HG02571 (cell line): ENCODE results near the gene FXYD6.

Source experiments
- ATAC-seq: cut with Tn5 transposase; IDR thresholded peaks from one replicate; pipeline ENCODE4 v1.9.1; 2021; ENCODE audit warnings: mild to moderate bottlenecking, moderate library complexity; ENCODE audit not compliant: unreplicated experiment

FXYD6 gene

DNA sequence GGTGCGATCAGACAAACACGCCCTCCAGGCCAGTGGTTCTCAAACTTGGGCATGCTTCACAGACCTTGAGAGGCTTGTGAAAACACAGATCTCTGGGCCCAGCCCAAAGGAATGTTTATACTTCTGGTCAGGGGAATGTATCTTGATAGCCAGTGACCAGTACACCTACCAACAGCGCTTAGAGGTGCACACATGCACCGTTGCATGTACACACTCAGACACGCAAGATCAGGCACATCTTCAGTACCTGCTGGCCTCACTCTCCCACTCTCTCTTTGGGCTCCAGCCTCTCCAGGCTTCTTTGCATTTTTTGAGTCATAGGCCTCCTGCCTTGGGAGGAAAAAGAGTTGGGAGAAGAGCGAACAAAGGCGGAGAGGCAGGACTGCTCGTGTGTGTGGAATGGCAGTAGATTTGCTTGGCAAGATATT lies 11.7 kb upstream of the FXYD6 start:
- ATAC-seq = no peak

DNA sequence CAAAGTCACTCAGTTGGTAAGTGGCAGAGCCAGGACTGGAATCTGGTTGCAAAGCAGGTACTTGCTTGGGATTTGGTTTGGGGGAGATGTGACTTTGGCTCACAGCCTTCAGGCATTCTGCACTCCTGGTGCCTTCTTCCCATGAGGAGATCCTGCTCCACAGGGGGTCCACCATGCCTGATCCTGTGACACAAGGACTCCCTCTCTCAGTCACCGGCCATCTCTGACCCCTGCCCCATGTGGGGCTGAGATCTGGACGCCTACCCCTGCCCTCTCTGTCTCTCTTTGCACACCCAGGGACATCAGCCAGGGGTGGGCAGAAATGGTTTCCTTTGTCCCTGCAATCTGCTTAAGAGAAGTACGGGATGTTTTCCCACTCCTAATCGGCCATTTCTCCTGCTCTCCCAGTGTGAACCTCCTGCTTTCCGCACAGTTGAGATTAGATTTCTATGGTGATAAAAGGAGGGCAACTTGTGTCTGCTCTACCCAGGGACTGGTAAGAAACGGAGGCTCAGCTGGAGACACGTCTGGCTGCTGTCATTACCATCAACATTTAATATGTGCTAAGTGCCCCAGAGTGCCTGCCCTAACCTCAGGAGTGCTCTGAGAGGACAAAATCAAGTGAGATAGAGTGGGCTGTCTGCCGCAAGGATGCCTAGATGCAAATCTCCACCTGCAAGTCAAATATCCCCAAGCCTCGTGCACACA lies 11.1 kb upstream of the FXYD6 start:
- ATAC-seq = no peak

DNA sequence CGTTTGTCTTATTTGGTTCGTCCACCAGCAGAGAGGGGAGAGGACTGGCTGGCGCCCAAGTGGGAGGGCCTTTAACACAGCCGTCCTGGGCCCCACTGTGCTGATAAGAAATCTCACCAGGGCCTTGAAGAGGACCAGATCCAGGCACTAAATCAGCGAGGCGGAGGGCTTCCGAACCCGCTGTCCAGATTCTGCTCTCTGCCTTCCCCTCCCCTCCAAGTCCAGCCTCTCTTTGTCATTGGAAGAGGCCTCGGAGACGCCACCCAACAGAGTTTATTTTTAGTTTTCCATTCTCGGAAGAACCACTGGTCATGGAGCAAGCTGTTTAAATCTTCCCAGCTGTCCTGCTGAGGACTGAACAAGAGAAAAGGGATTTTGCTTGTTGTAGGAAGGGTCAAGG lies 9.3 kb upstream of the FXYD6 start:
- no peak for ATAC-seq

- no peak for ATAC-seq
Measured at GRCh38 chr11:117884994-117885393, 8.5 kb upstream of the FXYD6 start.

- ATAC-seq = no peak
Measured at GRCh38 chr11:117883063-117883462, 6.6 kb upstream of the FXYD6 start.

DNA sequence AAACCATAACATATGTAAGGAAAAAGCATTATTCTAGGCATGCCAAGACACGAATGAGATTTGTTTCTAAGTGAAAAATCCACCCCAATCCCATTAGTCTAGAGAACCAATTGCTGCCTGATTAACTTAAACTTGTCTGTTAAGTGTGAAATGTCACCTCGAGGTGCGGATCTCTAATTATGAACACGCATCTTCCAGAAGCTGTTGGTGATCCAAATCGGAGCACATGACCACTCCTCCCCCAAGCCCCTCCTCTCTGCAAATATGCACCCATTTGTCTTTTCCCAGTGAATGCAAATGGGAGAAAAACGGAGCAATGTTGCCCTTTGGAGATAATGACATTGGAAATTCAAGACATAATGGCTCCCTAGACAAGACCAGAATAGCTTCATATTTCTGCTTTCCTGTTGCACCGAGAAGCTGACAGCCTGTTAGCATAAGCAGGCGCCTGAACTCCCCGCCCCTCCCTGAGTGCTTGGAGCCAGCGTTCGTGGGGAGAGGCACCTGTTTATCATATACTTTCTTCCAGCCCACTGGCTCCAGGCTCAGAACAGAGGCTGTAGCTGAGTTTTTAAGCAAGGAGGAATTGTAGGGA lies 6.0 kb upstream of the FXYD6 start:
- ATAC-seq = no peak

GRCh38 chr11:117881217-117881616 lies 4.8 kb upstream of the FXYD6 start:
- ATAC-seq = no peak

DNA sequence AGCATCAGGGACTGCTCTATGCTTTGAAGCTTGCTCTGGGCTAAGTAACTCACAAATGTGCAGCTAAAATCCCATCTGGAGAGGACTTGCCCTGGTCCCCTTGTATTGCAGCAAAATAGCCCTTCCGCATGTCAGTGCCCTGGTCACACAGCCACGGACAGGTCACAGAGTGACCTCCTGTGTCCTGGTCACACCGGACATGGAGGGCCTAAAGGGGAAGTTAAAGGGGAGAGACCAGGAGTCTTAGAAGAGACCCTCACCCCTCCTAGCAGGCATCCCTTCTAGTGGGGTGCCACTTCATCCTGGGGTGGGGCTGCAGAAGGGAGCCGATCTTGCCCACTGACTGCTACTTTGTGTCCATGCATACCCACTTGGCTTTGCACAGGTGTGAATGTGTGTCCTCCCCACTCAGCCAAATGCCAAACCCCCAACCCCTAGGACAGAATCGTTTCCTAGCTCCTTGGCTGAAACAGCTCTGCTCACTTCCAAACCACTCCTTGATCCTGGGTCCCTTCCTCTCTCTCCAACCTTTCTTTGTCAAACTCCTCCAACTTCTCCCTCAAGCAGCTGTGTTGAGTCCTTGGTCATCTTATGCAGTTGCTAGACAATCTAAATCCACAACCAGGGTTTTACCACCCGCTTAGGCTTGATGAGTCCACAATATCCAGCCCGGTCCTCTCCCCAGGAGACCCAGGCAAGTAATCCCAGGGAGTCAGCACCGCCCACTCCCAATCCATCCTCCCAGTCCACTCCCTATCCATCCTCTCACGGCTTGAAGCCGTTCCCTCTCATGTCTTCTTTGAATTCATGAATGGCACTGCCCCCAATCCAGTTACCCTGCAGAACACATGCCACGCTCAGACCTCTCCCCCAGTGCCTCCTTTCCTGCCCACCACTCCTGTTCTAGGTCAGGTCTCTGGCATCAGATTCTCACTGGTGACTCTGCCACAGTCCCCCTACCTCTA lies 3.3 kb upstream of the FXYD6 start:
- ATAC-seq = no peak

GRCh38 chr11:117878939-117879475 lies 2.5 kb upstream of the FXYD6 start:
- no peak for ATAC-seq

- no peak for ATAC-seq
Measured at GRCh38 chr11:117878314-117878938, 2.0 kb upstream of the FXYD6 start.

- ATAC-seq = no peak
Measured at GRCh38 chr11:117877120-117877784, 794 bp upstream of the FXYD6 start.

GRCh38 chr11:117876059-117876340 lies 458 bp downstream of the FXYD6 start:
- ATAC-seq = no peak

- no peak for ATAC-seq
Measured at GRCh38 chr11:117875382-117876058, 938 bp downstream of the FXYD6 start.

DNA sequence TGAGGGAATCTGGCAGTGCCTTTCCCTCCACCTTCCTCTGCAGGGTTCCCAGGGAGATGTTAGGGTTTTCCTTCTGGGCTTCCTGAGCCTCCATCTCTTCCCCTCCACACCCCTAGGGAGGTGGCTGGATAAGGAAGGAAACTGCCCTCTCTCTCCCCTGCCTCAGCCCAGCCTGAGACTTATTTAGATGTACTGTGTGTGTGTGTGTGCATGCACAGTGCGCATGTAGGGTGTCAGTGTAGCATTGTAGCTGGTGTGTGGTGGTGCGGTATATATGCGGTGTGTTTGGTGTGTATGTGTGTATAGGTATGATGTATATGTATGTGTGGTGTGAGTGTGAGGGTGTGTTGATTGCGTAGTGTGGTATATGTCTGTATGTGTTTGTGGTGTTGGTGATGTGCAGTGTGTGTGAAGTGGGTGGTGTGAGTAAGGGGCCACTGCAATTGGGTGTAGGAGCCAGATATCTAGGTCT lies 1.5 kb downstream of the FXYD6 start:
- no peak for ATAC-seq

DNA sequence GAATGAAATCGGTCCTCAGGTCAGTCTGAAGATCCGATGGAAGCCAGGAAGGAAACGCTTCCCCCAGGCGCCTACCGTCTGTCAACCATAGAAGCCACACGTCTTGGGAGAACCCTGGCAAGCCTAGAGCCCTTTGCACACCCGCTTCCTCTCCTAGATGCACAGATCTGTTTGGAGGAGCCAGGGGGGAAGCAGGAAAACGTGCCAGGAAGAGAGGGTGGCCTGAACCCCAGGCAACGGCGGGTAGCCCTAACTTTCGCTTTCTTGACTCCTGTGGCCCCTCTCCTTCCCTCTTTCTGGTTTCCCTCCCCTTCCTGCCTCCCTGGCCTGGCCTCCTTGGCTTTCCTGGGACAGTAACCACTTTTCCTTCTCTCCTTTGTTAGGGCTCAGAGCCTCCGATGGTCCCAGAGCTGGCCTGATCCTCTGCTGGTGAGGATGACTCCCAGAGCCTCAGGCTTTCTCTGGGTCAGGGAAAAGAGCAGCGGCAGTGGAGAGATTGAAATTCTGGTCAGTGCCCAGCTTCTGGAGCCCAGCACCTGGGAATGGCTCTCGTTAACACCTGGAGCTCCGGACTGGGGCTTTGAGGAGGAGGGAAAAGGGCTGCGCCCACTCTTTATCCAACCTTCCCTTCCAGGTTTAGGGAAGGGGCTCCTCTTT lies 2.1 kb downstream of the FXYD6 start:
- ATAC-seq = no peak

GRCh38 chr11:117873828-117874125 lies 2.7 kb downstream of the FXYD6 start:
- ATAC-seq = no peak

DNA sequence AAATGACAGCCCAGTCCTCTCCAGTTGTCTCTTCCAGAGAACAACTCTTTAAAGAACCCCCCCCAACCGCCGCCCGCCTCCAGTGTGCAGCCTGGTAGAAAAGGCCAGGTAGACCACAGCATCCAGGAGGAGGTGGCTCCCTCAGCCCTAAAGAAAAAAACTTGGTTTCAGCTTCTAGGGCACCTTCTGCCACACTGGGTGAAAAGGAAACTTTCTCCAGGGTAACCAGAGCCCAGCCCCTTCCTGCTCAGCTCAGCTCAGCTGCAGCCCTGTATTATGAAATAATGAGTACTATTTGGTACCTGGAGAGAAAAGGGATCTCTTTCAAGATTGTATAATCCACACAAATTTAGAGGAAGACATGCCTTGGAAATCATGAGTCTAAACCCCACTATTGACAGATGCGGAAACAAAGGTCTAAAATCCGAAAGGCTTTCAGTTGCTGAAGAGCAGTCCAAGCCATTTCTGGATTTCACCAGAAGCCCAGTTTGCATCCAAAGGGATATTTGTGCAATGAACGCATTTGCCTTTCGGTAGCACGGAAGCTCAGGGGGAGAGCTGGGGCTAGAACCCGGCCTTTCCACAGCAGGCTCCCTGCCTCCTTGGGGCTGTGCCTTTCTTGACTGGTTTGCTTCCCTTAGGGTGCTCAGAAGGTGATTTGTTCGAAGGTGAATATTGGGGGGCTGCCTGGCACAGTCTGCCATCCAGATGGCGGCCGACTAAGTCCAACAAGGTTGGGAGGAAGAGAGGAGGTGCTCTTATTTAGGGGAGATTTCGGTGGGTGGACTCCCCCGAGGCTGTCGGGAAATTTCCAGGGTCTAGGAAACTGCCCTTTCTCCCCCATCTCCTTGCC lies 3.3 kb downstream of the FXYD6 start:
- ATAC-seq = no peak

DNA sequence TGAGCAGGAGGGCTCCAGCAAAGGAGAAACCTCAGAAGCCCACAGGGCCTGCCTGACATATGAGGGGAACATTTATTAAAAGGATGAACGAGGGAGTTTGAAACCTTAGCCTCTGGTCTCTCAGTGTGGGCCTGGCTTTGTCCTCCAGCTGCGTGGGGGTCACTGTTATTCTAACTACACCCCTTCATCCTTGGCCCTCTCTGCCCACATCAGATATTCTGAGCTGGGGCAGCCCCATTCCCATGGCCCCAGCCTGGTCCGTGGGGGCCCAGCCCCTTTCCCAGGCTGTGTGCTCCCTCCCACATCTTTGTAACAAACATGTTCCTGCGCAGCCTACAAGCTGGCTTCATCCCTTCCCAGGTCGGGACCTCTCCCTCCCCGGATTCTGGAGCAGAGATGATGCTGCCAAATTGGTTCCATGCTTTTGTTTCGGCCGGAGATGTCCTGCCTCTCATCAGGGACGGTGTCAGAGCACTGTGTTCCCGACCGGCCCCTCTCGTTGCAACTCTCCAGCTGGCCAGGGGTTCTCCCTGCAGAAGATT lies 4.0 kb downstream of the FXYD6 start:
- no peak for ATAC-seq
